HFFc6 (cell line): ENCODE results near the gene PLCB3. TPM values are rescaled to one million over a fixed set of nuclear protein-coding genes. Genes with fewer than 3 reads are reported as not detected.

Experiments used
- DNase-seq: peaks from one replicate; pipeline ENCODE4 v3.0.0-alpha.2; 2018
- H3K27ac Mint-ChIP-seq: 2 replicates; pipeline ENCODE4 v1.8.0; 2020; ENCODE audit warnings: mild to moderate bottlenecking, mixed read lengths
- H3K27me3 Mint-ChIP-seq: 2 replicates; pipeline ENCODE4 v1.8.0; 2021; ENCODE audit warnings: mild to moderate bottlenecking, moderate library complexity, mixed read lengths; ENCODE audit not compliant: insufficient read depth
- H3K36me3 Mint-ChIP-seq: 2 replicates; pipeline ENCODE4 v1.8.0; 2021; ENCODE audit warnings: low read depth, mixed read lengths
- H3K4me1 Mint-ChIP-seq: 2 replicates; pipeline ENCODE4 v1.8.0; 2020; ENCODE audit warnings: low read depth, mixed read lengths
- H3K4me3 Mint-ChIP-seq: 2 replicates; pipeline ENCODE4 v1.8.0; 2020; ENCODE audit warnings: mild to moderate bottlenecking, moderate library complexity, mixed read lengths
- H3K9me3 Mint-ChIP-seq: 2 replicates; pipeline ENCODE4 v1.8.0; 2020; ENCODE audit warnings: mild to moderate bottlenecking, mixed read lengths
- CTCF ChIP-seq: fragments of 200-600 bp; sonication (generic); IDR thresholded peaks from 2 replicates; pipeline ENCODE4 v1.5.0; 2021; ENCODE audit warnings: antibody characterized with exemption, mild to moderate bottlenecking
- total RNA-seq, 6 experiments: library from RNA; stranded (reverse); fragmentation: NEBNext Ultra II Directional; extraction: Animal tissue kit (Norgen Biotek cat#: 25700); gene quantifications; 2 replicates in 1 of 6; 3 replicates in 5 of 6; pipeline ENCODE4 v1.2.3, GENCODE V29; 2021

PLCB3 gene
- total RNA-seq, 6 experiments from 2014 or later, result 48.1 to 58.0 (median 51.8) TPM

DNA sequence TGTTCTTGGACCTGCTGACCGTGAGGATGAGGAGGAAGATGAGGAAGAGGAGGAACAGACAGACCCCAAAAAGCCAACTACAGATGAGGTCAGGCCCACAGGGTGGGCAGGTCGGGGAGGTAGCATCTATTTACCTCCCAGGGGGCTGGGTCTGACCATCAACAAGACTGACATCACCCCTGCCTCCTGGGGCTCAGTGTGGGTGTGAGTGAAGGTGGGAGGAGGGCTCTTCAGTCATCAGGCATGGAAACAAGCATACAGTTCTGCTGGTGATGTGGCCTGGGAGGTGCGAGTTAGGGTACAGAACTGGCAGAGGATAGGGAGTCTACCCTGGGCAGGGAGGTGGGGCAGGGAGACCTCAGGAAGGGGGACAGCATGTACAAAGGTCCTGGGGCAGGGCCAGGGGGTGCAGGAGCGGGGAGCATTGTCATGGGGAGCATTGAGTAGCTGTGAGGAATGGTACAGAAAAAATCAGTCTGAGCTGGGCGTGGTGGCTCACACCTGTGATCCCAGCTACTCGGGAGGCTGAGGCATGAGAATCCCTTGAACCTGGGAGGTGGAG, 8.9 kb downstream of the PLCB3 start:
- H3K36me3 Mint-ChIP-seq, result peaks cover 33% of the 10 kb centered on the region
- peaks cover 4% of the 10 kb centered on the region for H3K27me3 Mint-ChIP-seq
- DNase-seq, result no peak

GRCh38 chr11:64261556-64262080, 10.3 kb downstream of the PLCB3 start:
- Mint-ChIP-seq H3K27me3 (peaks cover 6% of the 10 kb centered on the region), H3K4me1 (peaks cover 21% of the 10 kb centered on the region), H3K4me3 (no peak overlapping the region), H3K36me3 (peaks cover 39% of the 10 kb centered on the region), H3K27ac (no peak overlapping the region), H3K9me3 (no peaks in the 10 kb centered on the region)
- no peak for DNase-seq
- no peak for TF ChIP-seq CTCF

More for the DNA sequence above, 8.9 kb downstream of the PLCB3 start:
- Mint-ChIP-seq H3K27ac (peak overlapping the region; percentile 42; the same call in 1 of the 2 replicates), H3K9me3 (no peaks in the 10 kb centered on the region), H3K4me3 (no peak overlapping the region), H3K4me1 (peaks cover 8% of the 10 kb centered on the region)
- TF ChIP-seq CTCF, result no peak

GRCh38 chr11:64262271-64263002, 11.1 kb downstream of the PLCB3 start:
- no peaks in the 10 kb centered on the region for H3K9me3 Mint-ChIP-seq
- peaks cover 22% of the 10 kb centered on the region for H3K4me1 Mint-ChIP-seq
- no peak for TF ChIP-seq CTCF
- no peak for DNase-seq
- peaks cover 39% of the 10 kb centered on the region for H3K36me3 Mint-ChIP-seq
- H3K27me3 Mint-ChIP-seq, result peaks cover 6% of the 10 kb centered on the region
- H3K27ac Mint-ChIP-seq, result peak overlapping the region; percentile 84
- no peak overlapping the region for H3K4me3 Mint-ChIP-seq

GRCh38 chr11:64263021-64263946, 12.0 kb downstream of the PLCB3 start:
- peaks cover 31% of the 10 kb centered on the region for H3K4me1 Mint-ChIP-seq
- TF ChIP-seq CTCF, result no peak; the same call in 1 of the 2 replicates
- peaks cover 5% of the 10 kb centered on the region for H3K27me3 Mint-ChIP-seq
- DNase-seq, result peak; percentile 47
- H3K9me3 Mint-ChIP-seq, result no peaks in the 10 kb centered on the region
- H3K36me3 Mint-ChIP-seq, result peaks cover 41% of the 10 kb centered on the region
- no peak overlapping the region for H3K4me3 Mint-ChIP-seq
- H3K27ac Mint-ChIP-seq, result peak overlapping the region; percentile 84

GRCh38 chr11:64263947-64264317, 12.6 kb downstream of the PLCB3 start:
- no peak for DNase-seq
- H3K9me3 Mint-ChIP-seq, result no peaks in the 10 kb centered on the region

More at GRCh38 chr11:64263947-64264317, 12.6 kb downstream of the PLCB3 start:
- H3K4me3 Mint-ChIP-seq, result no peak overlapping the region
- H3K36me3 Mint-ChIP-seq, result peaks cover 42% of the 10 kb centered on the region
- no peak overlapping the region for H3K27ac Mint-ChIP-seq
- peaks cover 37% of the 10 kb centered on the region for H3K4me1 Mint-ChIP-seq
- H3K27me3 Mint-ChIP-seq, result peaks cover 9% of the 10 kb centered on the region
- no peak for TF ChIP-seq CTCF
